HG03045 (cell line): Measurements from ENCODE around the gene NPTX2.

Source experiments
- ATAC-seq: cut with Tn5 transposase; IDR thresholded peaks from one replicate; pipeline ENCODE4 v1.9.1; 2021; ENCODE audit warnings: mild to moderate bottlenecking, moderate library complexity; ENCODE audit not compliant: unreplicated experiment

Gene NPTX2

DNA sequence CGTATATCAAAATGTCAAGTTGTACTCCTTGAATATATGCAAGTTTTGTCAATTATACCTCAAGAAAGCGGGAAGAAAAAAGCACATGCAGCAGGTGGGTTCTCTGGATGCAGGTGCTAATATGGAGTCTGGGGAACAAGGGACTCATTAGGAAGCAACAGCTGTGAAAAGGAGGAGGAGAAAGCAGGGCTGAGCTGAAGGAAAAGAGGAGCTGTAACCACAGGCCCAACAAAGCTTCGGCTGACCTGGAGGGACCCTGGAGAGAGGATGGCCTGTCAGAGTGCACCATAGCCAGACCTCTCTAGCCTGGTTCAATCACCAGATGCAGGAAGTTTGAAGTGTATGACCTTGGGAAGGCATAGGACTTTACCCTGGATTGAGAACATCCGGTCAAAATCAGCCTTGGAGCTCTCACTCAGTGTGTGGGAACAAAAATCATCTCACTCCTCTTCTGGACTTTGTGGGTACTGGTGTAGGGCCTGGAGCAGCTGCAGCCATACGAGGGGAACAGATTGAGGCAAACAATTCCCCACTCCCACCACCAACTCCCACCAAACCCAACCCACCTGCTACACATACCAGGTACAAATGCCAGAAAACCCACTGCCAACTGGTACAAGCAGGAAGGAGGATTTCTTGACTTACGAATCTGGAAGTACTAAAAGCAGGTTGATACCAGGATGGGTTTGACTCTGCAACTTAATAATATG is 36.7 kb downstream of the NPTX2 start:
- ATAC-seq: no peak

DNA sequence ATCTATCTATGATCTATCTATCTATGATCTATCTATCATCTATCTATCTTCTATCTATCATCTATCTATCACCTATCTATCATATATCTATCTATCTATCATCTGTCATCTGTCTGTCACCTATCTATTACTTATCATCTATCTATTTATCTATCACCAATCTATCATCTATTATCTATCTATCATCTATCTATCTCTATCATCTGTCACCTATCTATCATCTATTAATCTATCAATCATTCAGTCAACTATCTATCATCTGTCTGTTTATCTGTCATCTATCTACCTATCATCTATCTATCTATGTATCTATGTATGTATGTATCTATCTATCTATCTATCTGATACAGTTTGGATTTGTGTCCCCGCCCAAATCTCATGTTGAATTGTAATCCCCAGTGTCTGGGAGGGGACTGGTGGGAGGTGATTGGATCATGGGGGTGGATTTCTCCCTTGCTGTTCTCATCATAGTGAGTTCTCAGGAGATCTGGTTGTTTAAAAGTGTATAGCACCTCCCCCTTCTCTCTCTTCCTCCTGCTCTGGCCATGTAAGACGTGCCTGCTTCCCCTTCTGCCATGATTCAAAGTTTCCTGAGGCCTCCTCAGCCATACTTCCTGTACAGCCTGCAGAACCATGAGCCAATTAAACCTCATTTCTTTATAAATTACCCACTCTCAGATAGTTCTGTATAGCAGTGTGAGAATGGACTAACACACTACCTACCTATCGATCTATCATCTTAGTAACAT is 37.6 kb downstream of the NPTX2 start:
- ATAC-seq: no peak

DNA sequence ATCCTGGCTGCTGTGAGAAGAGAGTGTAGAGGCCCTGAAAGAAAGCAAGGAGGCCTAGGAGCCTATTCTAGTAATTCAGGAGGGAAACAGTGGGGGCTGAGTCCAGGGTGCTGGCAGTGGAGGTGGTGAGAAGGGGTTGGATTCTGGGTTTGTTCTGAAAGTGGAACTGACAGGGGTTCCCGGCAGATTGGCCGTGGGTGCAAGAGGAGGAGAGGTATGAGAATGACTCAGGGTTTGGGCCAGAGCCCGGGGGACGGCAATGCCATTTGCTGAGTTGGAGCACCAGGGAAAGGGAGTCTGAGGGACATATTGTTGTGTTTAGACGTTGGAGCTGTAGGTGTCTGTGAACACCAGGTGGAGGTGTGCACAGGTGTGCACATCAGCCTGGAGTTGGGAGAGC is 38.5 kb downstream of the NPTX2 start:
- no peak for ATAC-seq

DNA sequence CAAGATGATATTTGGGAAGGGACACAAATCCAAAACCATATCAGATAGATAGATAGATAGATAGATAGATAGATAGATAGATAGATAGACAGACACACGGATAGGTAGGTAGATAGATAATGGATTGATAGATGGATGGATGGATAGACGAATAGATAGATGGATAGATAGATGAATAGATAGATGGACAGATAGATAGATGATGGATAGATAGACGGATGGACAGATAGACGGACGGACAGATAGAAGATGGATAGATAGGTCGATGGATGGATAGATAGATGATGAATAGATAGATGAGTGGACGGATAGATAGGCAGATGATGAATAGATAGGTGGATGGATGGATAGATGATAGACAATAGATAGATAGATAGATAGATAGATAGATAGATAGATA is 39.8 kb downstream of the NPTX2 start:
- ATAC-seq: no peak

DNA sequence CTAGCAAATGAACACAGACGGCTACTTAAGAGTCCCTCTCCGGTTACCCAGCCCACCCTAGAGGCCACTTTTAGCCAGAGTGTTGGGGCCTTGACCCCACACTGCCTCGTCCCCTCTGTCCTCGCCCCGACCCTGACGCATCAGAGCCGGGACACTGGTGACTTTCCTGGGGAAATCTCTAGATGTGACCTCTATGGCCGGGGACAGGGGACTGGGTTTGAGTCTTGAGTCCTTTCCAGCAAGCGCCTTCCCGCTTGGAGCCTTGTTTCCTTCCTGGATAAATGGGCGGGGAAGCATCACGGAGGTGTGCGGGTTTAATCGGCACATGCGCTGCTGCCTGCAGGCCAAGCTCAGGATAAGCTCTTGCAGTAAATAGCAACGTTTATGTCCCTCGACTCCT is 40.7 kb downstream of the NPTX2 start:
- no peak for ATAC-seq

DNA sequence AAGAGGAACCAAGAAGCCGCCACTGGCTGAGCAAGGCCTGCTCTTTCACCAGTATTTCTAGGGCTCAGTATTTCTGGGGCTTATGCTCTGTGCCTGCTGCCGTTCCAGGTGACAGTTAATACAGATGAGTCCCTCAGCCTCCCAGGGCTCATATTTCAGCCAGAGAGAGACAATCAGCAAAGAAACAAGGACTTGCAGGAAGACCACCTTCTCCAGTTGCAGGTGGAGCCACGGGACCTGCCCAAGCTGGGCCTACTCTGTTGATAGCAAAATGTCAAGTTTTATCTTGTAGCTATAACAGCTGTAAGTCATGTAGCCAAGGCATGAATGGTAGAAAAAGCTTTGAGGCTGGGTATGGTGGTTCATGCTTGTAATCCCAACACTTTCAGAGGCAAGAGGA is 42.7 kb downstream of the NPTX2 start:
- ATAC-seq: no peak

DNA sequence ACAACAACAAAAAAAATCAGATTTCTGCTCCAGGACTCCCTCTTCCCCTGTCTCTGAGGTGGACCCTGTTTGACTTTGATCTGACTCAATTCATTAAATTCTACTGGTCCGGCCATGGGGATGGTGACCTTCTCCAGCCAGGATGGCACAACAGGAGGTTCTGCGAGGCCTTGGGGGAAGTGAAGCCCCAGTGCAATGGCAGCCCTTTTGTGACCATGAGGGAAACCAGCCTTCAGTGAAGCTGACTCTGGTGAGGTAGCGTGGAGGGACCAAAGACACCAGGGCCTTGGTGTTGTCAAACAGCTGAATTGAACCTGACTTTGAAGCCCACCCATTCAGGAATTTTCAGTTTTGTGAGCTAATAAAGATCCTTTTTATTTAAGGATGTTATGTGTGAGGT is 44.5 kb downstream of the NPTX2 start:
- ATAC-seq: no peak

DNA sequence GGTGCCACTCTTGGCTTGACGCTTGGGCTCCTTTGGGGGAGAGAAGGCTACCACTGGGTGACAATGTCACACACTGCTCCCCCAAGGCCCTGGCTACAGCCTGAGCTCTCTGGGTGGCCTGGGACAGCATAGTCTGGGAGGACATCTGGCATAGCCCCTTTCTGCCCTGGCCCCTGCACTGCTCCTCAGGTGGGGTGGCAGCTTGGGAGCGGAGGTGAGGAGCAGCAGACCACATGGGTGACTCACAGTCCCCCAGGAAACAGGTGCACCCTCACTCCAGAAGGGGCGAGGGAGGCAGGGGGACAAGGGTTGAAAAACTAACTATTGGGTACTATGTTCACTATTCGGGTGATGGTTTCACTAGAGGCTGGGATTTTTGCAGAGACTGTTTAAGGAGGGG is 45.2 kb downstream of the NPTX2 start:
- no peak for ATAC-seq

- ATAC-seq: no peak
These were observed 47.8 kb downstream of the NPTX2 start for GRCh38 chr7:98664882-98665281.

DNA sequence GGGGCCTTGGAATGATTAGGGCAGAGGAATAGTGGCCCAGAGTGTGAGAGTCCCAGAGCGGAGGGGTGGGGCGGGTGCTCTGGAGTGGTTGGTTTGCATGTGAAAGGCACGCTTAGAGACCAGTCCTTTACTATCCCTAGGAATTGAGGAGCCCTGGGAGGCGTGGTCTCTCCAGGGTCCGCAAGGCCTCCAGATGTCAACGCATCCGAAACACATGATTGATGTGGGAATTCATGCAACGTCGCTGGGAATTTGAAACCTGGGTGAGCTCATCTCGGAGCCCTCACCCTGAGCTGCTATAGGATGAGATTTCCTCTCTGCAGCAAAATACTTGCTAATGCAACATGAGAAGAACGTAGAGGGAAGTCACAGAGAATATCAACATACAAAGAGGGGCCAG is 51.2 kb downstream of the NPTX2 start:
- no peak for ATAC-seq

DNA sequence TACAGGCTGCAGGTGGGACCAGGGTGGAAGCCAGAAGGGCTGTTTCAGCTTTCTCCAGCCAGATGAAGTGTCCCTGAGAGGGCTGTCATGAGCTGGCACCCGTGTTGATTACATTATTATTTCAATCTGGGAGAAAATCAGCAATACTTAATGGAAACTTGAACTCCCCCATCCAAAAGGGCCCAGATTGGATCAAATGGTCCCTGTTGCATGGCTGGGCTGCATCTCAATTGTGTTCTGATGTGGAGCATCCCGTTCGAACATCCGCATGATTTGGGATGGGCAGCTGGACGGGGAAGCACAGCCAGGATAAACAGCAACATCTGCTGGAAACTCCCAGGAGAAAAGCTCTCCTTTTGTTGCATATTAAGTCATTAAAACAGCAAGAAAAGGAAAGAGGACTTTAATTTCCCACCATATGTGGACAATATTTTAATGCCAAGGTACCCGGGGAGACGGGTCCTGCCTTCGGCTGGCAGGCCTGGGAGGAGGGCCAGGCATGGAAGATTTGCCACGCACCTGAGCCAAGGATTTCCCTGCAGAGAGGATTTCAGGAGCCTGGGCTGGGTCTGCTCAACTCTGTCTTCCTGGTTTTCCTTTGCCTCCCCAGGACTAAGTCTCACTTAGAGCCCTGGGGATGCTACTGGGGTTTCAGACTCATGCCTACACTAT is 52.4 kb downstream of the NPTX2 start:
- ATAC-seq: no peak

GRCh38 chr7:98670186-98670585 is 53.1 kb downstream of the NPTX2 start:
- ATAC-seq: no peak

DNA sequence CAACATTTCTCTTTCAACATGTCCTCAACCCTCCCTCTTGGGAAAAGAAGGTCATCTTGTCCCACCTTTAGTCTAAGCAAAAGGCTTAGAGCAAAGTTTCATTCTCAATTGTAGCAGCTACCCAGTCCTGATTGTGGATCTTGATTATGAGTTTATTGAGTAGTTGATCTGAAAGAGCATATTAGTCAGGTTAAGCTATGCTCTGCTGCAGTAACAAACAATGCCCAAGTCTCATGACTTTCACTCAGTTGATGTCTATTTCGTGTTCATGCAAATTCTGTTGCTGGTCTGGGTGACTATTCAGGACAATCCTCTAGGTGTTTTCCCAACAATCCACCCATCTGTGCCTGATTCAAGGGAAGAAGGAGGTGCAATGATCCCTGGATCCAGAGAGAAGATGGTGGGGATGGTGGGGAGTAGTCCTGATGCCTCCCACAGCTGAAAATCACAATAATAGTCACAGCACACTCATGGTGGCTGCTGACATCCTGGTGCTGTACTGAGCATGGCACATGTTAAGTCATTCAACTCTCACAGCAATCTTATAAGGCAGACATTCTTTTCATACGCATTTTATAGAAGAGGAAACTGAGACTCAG is 54.7 kb downstream of the NPTX2 start:
- ATAC-seq: no peak

DNA sequence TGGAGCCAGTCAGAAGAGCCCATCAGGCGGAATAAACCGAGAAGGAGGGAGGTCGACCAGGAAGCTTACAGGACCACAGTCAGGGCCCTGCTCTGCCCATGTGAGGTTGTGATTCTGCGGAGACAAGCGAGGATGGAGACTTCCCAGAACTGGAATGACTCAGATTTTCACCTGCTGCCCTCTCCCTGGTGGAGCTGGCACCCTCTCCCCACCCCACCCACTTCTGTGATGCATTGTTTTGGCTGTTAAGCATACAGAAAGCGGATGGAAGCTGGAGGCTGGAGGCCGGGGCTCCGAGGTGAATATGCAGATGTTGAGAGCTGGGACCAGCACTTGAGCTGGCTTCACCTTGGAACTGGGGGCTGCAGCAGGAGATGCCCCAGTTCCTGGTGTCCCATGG is 57.4 kb downstream of the NPTX2 start:
- no peak for ATAC-seq

DNA sequence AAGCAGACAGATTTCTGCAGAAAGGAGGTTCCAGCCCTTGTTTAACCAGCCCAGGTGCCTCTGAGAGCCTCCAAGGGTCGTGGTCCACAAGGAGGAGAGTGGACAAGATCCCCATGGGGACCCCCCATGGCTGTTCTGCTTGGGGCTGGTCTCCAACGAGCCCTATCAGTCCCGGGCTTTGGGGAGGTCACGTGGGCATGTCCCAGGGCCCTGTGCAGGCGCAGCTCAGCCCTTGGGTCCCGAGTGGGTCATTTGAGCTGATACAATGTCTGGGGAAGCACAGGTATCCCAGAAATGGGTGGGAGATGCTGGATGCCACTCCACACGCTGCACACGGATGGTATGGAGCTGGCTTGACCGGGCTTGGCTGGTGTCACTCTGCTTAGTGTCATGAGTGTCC is 57.8 kb downstream of the NPTX2 start:
- ATAC-seq: no peak

DNA sequence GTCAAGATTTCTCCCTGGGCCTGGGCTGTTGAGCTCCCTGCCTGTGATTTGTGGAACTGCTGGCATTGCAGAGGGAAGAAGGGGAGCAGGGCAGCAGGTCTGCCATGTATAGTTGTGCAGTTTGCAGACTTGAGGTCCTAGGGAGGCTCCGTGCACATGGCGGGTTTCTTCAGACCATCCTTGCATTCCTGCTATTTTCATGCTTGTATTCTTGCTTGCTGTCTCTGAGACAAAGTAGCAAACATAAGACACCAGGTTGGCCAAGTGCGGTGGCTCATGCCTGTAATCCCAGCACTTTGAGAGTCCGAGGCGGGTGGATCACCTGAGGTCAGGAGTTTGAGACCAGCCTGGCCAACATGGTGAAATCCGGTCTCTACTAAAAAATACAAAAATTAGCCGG is 61.1 kb downstream of the NPTX2 start:
- ATAC-seq: no peak
